SK-N-SH treated with all-trans-retinoic acid at 6 μM for 48 hours (cell line): Measurements from ENCODE around the gene PCDHGA1.

Experiments
- GLIS3 ChIP-seq: fragments of 250-450 bp; sonication (Bioruptor Pico); IDR thresholded peaks from 2 replicates; pipeline ENCODE4 v1.5.0; 2020; ENCODE audit warnings: mild to moderate bottlenecking, moderate library complexity
- ISL1 ChIP-seq: fragments of 250-450 bp; sonication (Bioruptor Pico); IDR thresholded peaks from 2 replicates; pipeline ENCODE4 v2.1.2; 2022; ENCODE audit warnings: mild to moderate bottlenecking, moderate library complexity
- RARB ChIP-seq: fragments of 250-450 bp; sonication (Bioruptor Pico); IDR thresholded peaks from 2 replicates; pipeline ENCODE4 v1.8.0; 2021; ENCODE audit warnings: mild to moderate bottlenecking, moderate library complexity
- TOX ChIP-seq: fragments of 250-450 bp; sonication (Bioruptor Pico); IDR thresholded peaks from 2 replicates; pipeline ENCODE4 v1.8.0; 2021; ENCODE audit warnings: mild to moderate bottlenecking, moderate library complexity, borderline replicate concordance
- ZFP3 ChIP-seq: fragments of 250-450 bp; sonication (Bioruptor Pico); IDR thresholded peaks from 2 replicates; pipeline ENCODE4 v1.5.0; 2020; ENCODE audit warnings: mild to moderate bottlenecking, moderate library complexity
- ZNF565 ChIP-seq: fragments of 450-650 bp; formaldehyde crosslinking; conservative IDR thresholded peaks from 2 replicates; pipeline ENCODE4 v1.5.0; 2020; ENCODE audit warnings: low read depth, mild to moderate bottlenecking, moderate library complexity
- TF ChIP-seq, protein P1 (sequence below): fragments of 250-450 bp; sonication (Bioruptor Pico); IDR thresholded peaks from 2 replicates; pipeline ENCODE4 v1.8.0; 2020; ENCODE audit warnings: mild to moderate bottlenecking, moderate library complexity, borderline replicate concordance
- TF ChIP-seq, protein P2 (sequence below): fragments of 250-450 bp; sonication (Bioruptor Pico); IDR thresholded peaks from 2 replicates; pipeline ENCODE4 v1.5.1; 2021; ENCODE audit warnings: mild to moderate bottlenecking, moderate library complexity
- TF ChIP-seq, protein P3 (sequence below): fragments of 250-450 bp; sonication (Bioruptor Pico); IDR thresholded peaks from 2 replicates; pipeline ENCODE4 v1.8.0; 2021; ENCODE audit warnings: low read depth, mild to moderate bottlenecking, moderate library complexity, borderline replicate concordance

DNA sequence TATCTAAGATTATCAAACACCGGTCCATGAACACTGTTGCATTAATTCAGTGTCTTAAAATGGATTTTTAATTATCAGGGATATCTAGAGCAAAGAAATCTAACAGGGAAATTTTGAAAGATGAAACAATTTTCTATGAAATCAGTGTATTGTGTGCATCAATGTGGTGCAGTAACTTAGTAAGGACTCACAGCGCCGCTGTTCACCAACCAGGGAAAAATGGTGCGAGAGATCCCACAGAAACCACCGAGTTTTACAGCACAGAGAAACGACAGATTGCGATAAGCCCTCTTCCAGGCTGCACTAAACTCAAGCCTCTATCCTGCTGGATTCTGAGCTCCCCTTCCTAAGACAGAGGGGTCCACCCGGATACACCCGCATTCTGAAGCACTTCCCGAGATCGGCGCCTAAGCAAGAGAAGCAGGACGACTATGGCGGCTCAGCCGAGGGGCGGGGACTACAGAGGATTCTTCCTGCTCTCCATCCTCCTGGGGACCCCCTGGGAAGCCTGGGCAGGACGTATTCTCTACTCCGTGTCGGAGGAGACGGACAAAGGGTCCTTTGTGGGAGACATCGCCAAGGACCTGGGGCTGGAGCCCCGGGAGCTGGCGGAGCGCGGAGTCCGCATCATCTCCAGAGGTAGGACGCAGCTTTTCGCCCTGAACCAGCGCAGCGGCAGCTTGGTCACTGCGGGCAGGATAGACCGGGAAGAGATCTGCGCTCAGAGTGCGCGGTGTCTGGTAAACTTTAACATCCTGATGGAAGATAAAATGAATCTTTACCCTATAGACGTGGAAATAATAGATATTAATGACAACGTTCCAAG lies 52.4 kb downstream of the PCDHGA1 start, which contains the start of gene PCDHGA7:
- TF ChIP-seq RARB (CRISPR knock-in tag): no peak
- no peak for TF ChIP-seq ZFP3 (CRISPR knock-in tag)
- no peak for TF ChIP-seq GLIS3
- no peak for TF ChIP-seq ZNF565 (CRISPR knock-in tag)
- TF ChIP-seq, protein P1, sequence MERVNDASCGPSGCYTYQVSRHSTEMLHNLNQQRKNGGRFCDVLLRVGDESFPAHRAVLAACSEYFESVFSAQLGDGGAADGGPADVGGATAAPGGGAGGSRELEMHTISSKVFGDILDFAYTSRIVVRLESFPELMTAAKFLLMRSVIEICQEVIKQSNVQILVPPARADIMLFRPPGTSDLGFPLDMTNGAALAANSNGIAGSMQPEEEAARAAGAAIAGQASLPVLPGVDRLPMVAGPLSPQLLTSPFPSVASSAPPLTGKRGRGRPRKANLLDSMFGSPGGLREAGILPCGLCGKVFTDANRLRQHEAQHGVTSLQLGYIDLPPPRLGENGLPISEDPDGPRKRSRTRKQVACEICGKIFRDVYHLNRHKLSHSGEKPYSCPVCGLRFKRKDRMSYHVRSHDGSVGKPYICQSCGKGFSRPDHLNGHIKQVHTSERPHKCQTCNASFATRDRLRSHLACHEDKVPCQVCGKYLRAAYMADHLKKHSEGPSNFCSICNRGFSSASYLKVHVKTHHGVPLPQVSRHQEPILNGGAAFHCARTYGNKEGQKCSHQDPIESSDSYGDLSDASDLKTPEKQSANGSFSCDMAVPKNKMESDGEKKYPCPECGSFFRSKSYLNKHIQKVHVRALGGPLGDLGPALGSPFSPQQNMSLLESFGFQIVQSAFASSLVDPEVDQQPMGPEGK (CRISPR knock-in tag): no peak
- TF ChIP-seq TOX (CRISPR knock-in tag): no peak
- no peak for TF ChIP-seq ISL1 (CRISPR knock-in tag)
- TF ChIP-seq, protein P2, sequence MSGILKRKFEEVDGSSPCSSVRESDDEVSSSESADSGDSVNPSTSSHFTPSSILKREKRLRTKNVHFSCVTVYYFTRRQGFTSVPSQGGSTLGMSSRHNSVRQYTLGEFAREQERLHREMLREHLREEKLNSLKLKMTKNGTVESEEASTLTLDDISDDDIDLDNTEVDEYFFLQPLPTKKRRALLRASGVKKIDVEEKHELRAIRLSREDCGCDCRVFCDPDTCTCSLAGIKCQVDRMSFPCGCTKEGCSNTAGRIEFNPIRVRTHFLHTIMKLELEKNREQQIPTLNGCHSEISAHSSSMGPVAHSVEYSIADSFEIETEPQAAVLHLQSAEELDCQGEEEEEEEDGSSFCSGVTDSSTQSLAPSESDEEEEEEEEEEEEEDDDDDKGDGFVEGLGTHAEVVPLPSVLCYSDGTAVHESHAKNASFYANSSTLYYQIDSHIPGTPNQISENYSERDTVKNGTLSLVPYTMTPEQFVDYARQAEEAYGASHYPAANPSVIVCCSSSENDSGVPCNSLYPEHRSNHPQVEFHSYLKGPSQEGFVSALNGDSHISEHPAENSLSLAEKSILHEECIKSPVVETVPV (CRISPR knock-in tag): no peak
- TF ChIP-seq, protein P3, sequence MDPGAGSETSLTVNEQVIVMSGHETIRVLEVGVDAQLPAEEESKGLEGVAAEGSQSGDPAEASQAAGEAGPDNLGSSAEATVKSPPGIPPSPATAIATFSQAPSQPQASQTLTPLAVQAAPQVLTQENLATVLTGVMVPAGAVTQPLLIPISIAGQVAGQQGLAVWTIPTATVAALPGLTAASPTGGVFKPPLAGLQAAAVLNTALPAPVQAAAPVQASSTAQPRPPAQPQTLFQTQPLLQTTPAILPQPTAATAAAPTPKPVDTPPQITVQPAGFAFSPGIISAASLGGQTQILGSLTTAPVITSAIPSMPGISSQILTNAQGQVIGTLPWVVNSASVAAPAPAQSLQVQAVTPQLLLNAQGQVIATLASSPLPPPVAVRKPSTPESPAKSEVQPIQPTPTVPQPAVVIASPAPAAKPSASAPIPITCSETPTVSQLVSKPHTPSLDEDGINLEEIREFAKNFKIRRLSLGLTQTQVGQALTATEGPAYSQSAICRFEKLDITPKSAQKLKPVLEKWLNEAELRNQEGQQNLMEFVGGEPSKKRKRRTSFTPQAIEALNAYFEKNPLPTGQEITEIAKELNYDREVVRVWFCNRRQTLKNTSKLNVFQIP: no peak
